Upper lobe of left lung (tissue), 6 donors: ENCODE data around the gene THTPA. TPM values are rescaled to one million over a fixed set of nuclear protein-coding genes. Genes with fewer than 3 reads are reported as not detected.

Experiments used
- ATAC-seq, 2 donors: fragments of 200-7000 bp; cut with Tn5 transposase; one replicate each; pipeline ENCODE4 v1.9.1; 2022; ENCODE audit warnings: mild to moderate bottlenecking in 2 of 2, moderate library complexity in 2 of 2; ENCODE audit not compliant: low FRiP score in 2 of 2
- DNase-seq, 2 donors: peaks; one replicate each; pipeline ENCODE4 v3.0.0-alpha.2; 2019 to 2020
- H3K27ac ChIP-seq, 4 donors: fragments of 200-600 bp; sonication (generic); one replicate each; pipeline ENCODE4 v1.5.1; 2016 to 2019
- H3K27me3 ChIP-seq, 4 donors: fragments of 200-600 bp; sonication (generic); one replicate each; pipeline ENCODE4 v1.5.1; 2017 to 2019
- H3K36me3 ChIP-seq, 4 donors: fragments of 200-600 bp; sonication (generic); one replicate each; pipeline ENCODE4 v1.5.1; 2016 to 2019
- H3K4me1 ChIP-seq, 4 donors: fragments of 200-600 bp; sonication (generic); one replicate each; pipeline ENCODE4 v1.5.1; 2018 to 2019
- H3K4me3 ChIP-seq, 4 donors: fragments of 200-600 bp; sonication (generic); one replicate each; pipeline ENCODE4 v1.5.1; 2017 to 2019; ENCODE audit warnings: mild to moderate bottlenecking in 2 of 4, moderate library complexity in 1 of 4
- H3K9me3 ChIP-seq, 4 donors: fragments of 200-600 bp; sonication (generic); one replicate each; pipeline ENCODE4 v1.5.1; 2018 to 2019
- EP300 ChIP-seq, 4 donors: sonication (generic); formaldehyde crosslinking; IDR thresholded peaks; one replicate each; pipeline ENCODE4 v1.5.1; 2017; ENCODE audit warnings: antibody characterized with exemption in 4 of 4, control low read depth in 2 of 4
- POLR2A ChIP-seq, 4 donors: fragments of 450-650 bp; IDR thresholded peaks; one replicate each; pipeline ENCODE4 v1.5.1; 2016 to 2017; ENCODE audit warnings: antibody characterized with exemption in 4 of 4, mild to moderate bottlenecking in 2 of 4
- POLR2AphosphoS5 ChIP-seq, 2 donors: sonication (generic); formaldehyde crosslinking; IDR thresholded peaks; one replicate each; pipeline ENCODE4 v1.5.1; 2017; ENCODE audit warnings: antibody characterized with exemption in 2 of 2
- WGBS, 2 donors: methylation state at CpG; one replicate each; pipeline ENCODE4 v1.1.5; 2017 to 2018; 5-methylcytosine and 5-hydroxymethylcytosine counted together
- total RNA-seq, 6 donors: library from RNA; depleted of rRNA in 4 of 6; stranded (reverse); fragments of >200 nt in 4 of 6; gene quantifications; one replicate each; pipeline versions ENCODE4 v1.1.0 to v1.2.1, GENCODE V29; 2016 to 2021
- TF ChIP-seq, protein P1 (sequence below), 6 experiments: fragments of 450-650 bp in 4 of 6; fragments of 200-600 bp in 2 of 6; sonication (generic) in 2 of 6; IDR thresholded peaks; one replicate each; pipeline ENCODE4 v1.5.1; 2016 to 2019; ENCODE audit warnings: antibody characterized with exemption in 6 of 6
- donor health status: DM: no; HTN: no; CAD: no; lungs with moderate emphysema.
- donor health status: DM: no; HTN: yes; CAD: no; lungs with severe emphysema.

Gene THTPA
- total RNA-seq, 6 donors from 2014 or later, result 16.7 to 27.2 (median 20.4) TPM

- Histone ChIP-seq H3K4me3 (peak overlapping the region; percentile 26 to 71 (median 60)), H3K36me3 (no peaks in the 10 kb centered on the region), H3K27ac (peak overlapping the region in 2 of 4 donors; percentile 47 to 78), H3K4me1 (peaks cover 14 to 22% (median 19%) of the 10 kb centered on the region in 4 donors), H3K27me3 (no peaks in the 10 kb centered on the region), H3K9me3 (no peaks in the 10 kb centered on the region)
- DNase-seq, result peak in 1 of 2 donors; percentile 84
- peak; percentile 3 to 50 for ATAC-seq
- WGBS, 2 donors, result 2 to 3% methylated on average over 27 to 37 of the region's 37 CpGs
- TF ChIP-seq POLR2AphosphoS5 (IDR thresholded peaks at IDR 0.05) (no peak), POLR2A (IDR thresholded peaks at IDR 0.05) (no peak), EP300 (IDR thresholded peaks at IDR 0.05) (no peak)
- TF ChIP-seq, protein P1, sequence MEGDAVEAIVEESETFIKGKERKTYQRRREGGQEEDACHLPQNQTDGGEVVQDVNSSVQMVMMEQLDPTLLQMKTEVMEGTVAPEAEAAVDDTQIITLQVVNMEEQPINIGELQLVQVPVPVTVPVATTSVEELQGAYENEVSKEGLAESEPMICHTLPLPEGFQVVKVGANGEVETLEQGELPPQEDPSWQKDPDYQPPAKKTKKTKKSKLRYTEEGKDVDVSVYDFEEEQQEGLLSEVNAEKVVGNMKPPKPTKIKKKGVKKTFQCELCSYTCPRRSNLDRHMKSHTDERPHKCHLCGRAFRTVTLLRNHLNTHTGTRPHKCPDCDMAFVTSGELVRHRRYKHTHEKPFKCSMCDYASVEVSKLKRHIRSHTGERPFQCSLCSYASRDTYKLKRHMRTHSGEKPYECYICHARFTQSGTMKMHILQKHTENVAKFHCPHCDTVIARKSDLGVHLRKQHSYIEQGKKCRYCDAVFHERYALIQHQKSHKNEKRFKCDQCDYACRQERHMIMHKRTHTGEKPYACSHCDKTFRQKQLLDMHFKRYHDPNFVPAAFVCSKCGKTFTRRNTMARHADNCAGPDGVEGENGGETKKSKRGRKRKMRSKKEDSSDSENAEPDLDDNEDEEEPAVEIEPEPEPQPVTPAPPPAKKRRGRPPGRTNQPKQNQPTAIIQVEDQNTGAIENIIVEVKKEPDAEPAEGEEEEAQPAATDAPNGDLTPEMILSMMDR (IDR thresholded peaks at IDR 0.05), result no peak
These were observed 5.2 kb upstream of the THTPA start for GRCh38 chr14:23550812-23551265.

DNA sequence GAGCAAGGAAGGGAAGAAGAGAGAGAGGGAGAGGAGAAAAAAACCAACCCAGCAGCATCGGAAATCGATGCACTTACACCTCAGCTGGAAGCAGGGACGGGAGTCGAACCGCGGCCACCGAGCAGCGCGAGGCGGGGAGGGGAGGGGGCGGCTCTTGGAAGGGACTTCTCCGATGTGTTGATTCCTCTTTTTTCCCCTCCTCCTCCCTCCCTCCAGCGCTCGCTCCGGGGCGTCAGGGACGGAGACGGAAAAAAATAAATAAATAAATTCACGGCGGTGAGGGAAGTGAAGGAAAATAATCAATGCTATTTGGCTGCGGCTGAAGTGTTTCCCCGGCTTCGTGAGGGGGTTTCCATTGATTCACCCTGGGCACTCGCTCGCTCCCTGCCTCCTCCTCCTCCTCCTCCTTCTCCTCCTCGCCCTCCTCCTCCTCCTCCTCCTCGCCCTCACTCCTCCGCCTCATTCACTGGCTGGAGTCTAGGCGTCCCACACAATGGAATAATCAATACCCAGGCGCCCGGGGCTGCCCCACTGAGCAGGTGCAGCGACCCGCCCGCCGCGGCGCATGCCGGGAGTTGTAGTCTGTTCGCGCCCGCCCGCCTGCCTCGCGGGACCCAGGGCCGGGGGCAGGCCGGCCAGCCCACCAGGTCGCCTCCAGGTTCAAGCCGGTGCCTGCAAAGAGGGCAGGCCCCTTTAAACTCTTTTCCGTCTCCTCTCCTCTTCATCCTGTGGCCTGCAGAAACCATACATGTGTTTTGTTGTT lies 4.6 kb upstream of the THTPA start, which contains the start of gene ZFHX2:
Gene ZFHX2 (minus strand): TSS at position 500 of the 763 bp plus-strand sequence. CDS start 16,440 bp downstream, outside the sequence.
- Histone ChIP-seq H3K4me3 (peak within 1 kb of the TSS; percentile 26 to 71 (median 60)), H3K27ac (peak within 1 kb of the TSS in 3 of 4 donors; percentile 35 to 78 (median 47)), H3K27me3 (no peaks in the 10 kb centered on the region), H3K36me3 (no peaks in the 10 kb centered on the region), H3K9me3 (no peaks in the 10 kb centered on the region), H3K4me1 (peaks cover 15 to 24% (median 19%) of the 10 kb centered on the region in 4 donors)
- TF ChIP-seq POLR2AphosphoS5 (IDR thresholded peaks at IDR 0.05), result no peak
- peak in 1 of 4 donors; percentile 27 for TF ChIP-seq POLR2A (IDR thresholded peaks at IDR 0.05)
- ATAC-seq, result peak; percentile 60 to 85
- peak; percentile 87 to 96 for DNase-seq
- WGBS, 2 donors, result 1 to 2% methylated on average over 49 of the region's 49 CpGs

- TF ChIP-seq, protein P1 (IDR thresholded peaks at IDR 0.05), result no peak
- TF ChIP-seq EP300 (IDR thresholded peaks at IDR 0.05) (no peak), POLR2AphosphoS5 (IDR thresholded peaks at IDR 0.05) (no peak), POLR2A (IDR thresholded peaks at IDR 0.05) (no peak)
- peaks cover 26 to 35% (median 27%) of the 10 kb centered on the region in 4 donors for H3K4me1 ChIP-seq
- no peaks in the 10 kb centered on the region for H3K27me3 ChIP-seq
- H3K27ac ChIP-seq, result peak overlapping the region; percentile 88 to 99 (median 98)
- peak overlapping the region; percentile 73 to 92 (median 83) for H3K4me3 ChIP-seq
- H3K36me3 ChIP-seq, result peaks cover 0 to 29% (median 16%) of the 10 kb centered on the region in 4 donors
- no peak for DNase-seq
- 2 to 4% methylated on average over 6 to 11 of the region's 14 CpGs for WGBS, 2 donors
- H3K9me3 ChIP-seq, result no peaks in the 10 kb centered on the region
- no peak for ATAC-seq
These were observed 564 bp upstream of the THTPA start for GRCh38 chr14:23555533-23555881.

GRCh38 chr14:23556700-23557440 lies 799 bp downstream of the THTPA start:
- no peak for ATAC-seq
- no peak for TF ChIP-seq EP300 (IDR thresholded peaks at IDR 0.05)
- TF ChIP-seq, protein P1 (IDR thresholded peaks at IDR 0.05), result no peak
- TF ChIP-seq POLR2AphosphoS5 (IDR thresholded peaks at IDR 0.05), result no peak
- no peak for TF ChIP-seq POLR2A (IDR thresholded peaks at IDR 0.05)
- 53 to 64% methylated on average over 12 to 16 of the region's 17 CpGs for WGBS, 2 donors
- H3K27me3 ChIP-seq, result no peaks in the 10 kb centered on the region
- H3K27ac ChIP-seq, result peak overlapping the region; percentile 88 to 99 (median 98)
- peak in 1 of 2 donors; percentile 47 for DNase-seq
- H3K9me3 ChIP-seq, result no peaks in the 10 kb centered on the region
- peaks cover 0 to 37% (median 25%) of the 10 kb centered on the region in 4 donors for H3K36me3 ChIP-seq
- H3K4me3 ChIP-seq, result peak overlapping the region in 3 of 4 donors; percentile 73 to 92 (median 77)
- H3K4me1 ChIP-seq, result peaks cover 18 to 27% (median 21%) of the 10 kb centered on the region in 4 donors

DNA sequence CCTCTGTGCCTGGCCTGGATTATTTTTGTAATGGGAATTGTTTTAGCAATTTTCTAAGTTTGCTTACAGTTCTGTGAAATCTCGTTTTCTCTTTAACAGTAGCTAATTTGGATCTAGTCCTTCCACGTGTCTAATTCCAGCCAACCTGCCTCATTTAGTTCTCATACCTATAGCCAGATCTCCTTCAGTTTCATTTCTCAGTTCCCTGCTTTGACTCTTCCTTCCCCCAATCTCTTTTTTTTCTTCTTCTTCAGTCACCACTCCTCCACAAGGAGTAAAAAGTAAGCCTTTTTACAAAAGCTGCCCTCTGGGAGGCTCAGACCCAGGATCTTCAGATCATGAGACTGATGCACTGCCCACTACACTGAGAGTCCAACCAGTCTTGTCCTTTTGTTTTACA lies 1.4 kb downstream of the THTPA start:
- no peak for ATAC-seq
- Histone ChIP-seq H3K9me3 (no peaks in the 10 kb centered on the region), H3K4me3 (peak overlapping the region in 1 of 4 donors; percentile 73), H3K4me1 (peaks cover 16 to 32% (median 23%) of the 10 kb centered on the region in 4 donors), H3K27ac (peak overlapping the region in 1 of 4 donors; percentile 98), H3K27me3 (no peaks in the 10 kb centered on the region), H3K36me3 (peaks cover 0 to 43% (median 31%) of the 10 kb centered on the region in 4 donors)
- no peak for DNase-seq
- WGBS, 2 donors, result 34 to 64% methylated on average over 2 of the region's 2 CpGs
- TF ChIP-seq POLR2A (IDR thresholded peaks at IDR 0.05) (no peak), EP300 (IDR thresholded peaks at IDR 0.05) (no peak), POLR2AphosphoS5 (IDR thresholded peaks at IDR 0.05) (no peak)
- TF ChIP-seq, protein P1 (IDR thresholded peaks at IDR 0.05), result no peak
